ENCODE data around the gene MGAT5B.

DNA sequence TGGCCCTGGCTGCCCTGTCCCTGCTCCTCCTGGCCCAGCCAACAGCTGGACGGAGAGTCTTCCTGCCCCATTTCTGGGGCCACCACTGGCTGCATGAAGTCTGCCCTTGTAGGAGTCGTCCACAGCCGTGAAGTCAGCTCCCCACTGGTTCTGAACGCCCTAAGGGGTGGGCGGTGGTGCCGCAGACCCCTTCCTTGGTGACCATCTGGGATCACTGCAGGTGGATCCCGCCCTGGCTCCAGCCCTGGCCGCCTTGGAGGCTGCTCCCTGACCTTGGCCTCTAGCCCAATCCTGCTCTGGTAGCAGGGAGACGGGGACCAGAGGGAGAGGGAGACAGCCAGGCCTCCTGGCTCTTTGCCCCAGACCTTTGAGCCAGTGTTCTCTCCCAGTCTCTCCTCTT, 35.4 kb downstream of the MGAT5B start:
- no peak for TF ChIP-seq CTCF (IDR thresholded peaks at IDR 0.05)
- no peak for TF ChIP-seq EZH2 (IDR thresholded peaks at IDR 0.05; ENCODE audit: borderline replicate concordance, insufficient read depth, low read depth, low read length, poor library complexity, severe bottlenecking)

Measured in B cell (primary cell).